ENCODE measurements around the gene ZNF273. TPM values are rescaled to one million over a fixed set of nuclear protein-coding genes. Genes with fewer than 3 reads are reported as not detected.

Gene ZNF273
- total and polyA plus RNA-seq, 10 of the 15 experiments (the other 5 are each of a cell fraction or from before 2014, with no cell fraction given) = 4.8 to 12.3 (median 7.8) TPM

GRCh38 chr7:64884913-64885370 is 18.1 kb upstream of the ZNF273 start:
- Histone ChIP-seq H3K36me3 (ENCODE audit: control insufficient read depth in 2 of 2, insufficient read depth in 2 of 2, low read length in 1 of 2) (no peaks in the 10 kb centered on the region), H3K9me3 (replicated peaks; ENCODE audit: control insufficient read depth, insufficient read depth, low read length) (peaks cover 7% of the 10 kb centered on the region; the same call in 2 of the 3 replicates), H3K27me3 (replicated peaks in 1 of 2; ENCODE audit: control insufficient read depth in 2 of 2, insufficient read depth in 2 of 2, low read length in 1 of 2) (peaks cover 0 to 2% of the 10 kb centered on the region in 2 experiments; a peak in 1 of 4 replicates), H3K9ac (ENCODE audit: control insufficient read depth, insufficient read depth, low read length) (no peak overlapping the region), H2AFZ (ENCODE audit: control insufficient read depth, low read depth, low read length) (no peak overlapping the region), H3K79me2 (ENCODE audit: control insufficient read depth, insufficient read depth, low read length) (no peaks in the 10 kb centered on the region), H3K4me3 (no peak overlapping the region), H4K20me1 (ENCODE audit: control insufficient read depth, insufficient read depth) (no peaks in the 10 kb centered on the region), H3K4me1 (ENCODE audit: control insufficient read depth, insufficient read depth, low read length) (no peaks in the 10 kb centered on the region), H3K4me2 (ENCODE audit: control insufficient read depth, insufficient read depth) (no peak overlapping the region), H3K27ac (ENCODE audit: control insufficient read depth, insufficient read depth) (no peak overlapping the region)
- ChIA-PET CTCF (no interaction called here), POLR2A (no interaction called here), RAD21 (ENCODE audit: unreplicated experiment) (no interaction called here), SMC1A (ENCODE audit: uncharacterized antibody, unreplicated experiment) (no interaction called here)
- TF ChIP-seq ZBTB4 (CRISPR knock-in tag; IDR thresholded peaks at IDR 0.05) (no peak), ZNF217 (IDR thresholded peaks at IDR 0.05) (no peak), ZNF622 (IDR thresholded peaks at IDR 0.05) (no peak), TCF3 (IDR thresholded peaks at IDR 0.05; ENCODE audit: borderline replicate concordance, insufficient read depth, low read depth, low read length) (no peak), SIN3A (IDR thresholded peaks at IDR 0.05; ENCODE audit: low read depth, low read length) (no peak), PBX3 (IDR thresholded peaks at IDR 0.05; ENCODE audit: insufficient replicate concordance, low read depth, low read length) (no peak), FOXM1 (IDR thresholded peaks at IDR 0.05; ENCODE audit: low read depth, low read length) (no peak)
- in situ Hi-C loops (cut with MboI) (no loop called here), intact Hi-C loops (cut with micrococcal nuclease; ENCODE audit: unreplicated experiment) (no loop called here)
- BruUV-seq (replicated peaks) = no TSS peak
- WGBS (ENCODE audit: insufficient coverage, insufficient replicate concordance, low lambda C conversion rate, missing lambda C conversion rate) = 66% methylated on average over 19 of the region's 19 CpGs
- DNase-seq (ENCODE audit: low read depth, low spot score) = no peak
- FAIRE-seq = no peak
- ATAC-seq = no peak
